A673 (cell line): ENCODE results near the gene ATP1A1. TPM values are rescaled to one million over a fixed set of nuclear protein-coding genes. Genes with fewer than 3 reads are reported as not detected.

ENCODE experiments used
- BruUV-seq: library from RNA; stranded (reverse); fragments of 400-500 nt; replicated peaks from 2 replicates; lab custom pipeline; 2021; lab: Mats Ljungman, UMichigan
- CTCF ChIA-PET: fragments of 300-600 bp; sonication (Branson Sonifier 250); formaldehyde crosslinking; loops from one replicate; lab custom pipeline; 2022; ENCODE audit warnings: antibody characterized with exemption; lab: Charles Lee
- POLR2A ChIA-PET: fragments of 300-600 bp; sonication (Branson Sonifier 250); formaldehyde crosslinking; loops from one replicate; lab custom pipeline; 2022; ENCODE audit warnings: antibody characterized with exemption; ENCODE audit not compliant: low non-redundant PET; lab: Charles Lee
- DNase-seq: peaks from one replicate; pipeline ENCODE4 v3.0.0-alpha.2; 2015; ENCODE audit warnings: low spot score
- H3K27ac ChIP-seq: fragments of 200-600 bp; sonication (generic); 2 replicates; pipeline ENCODE4 v1.5.1; 2016; ENCODE audit warnings: mixed run types, low read depth, mild to moderate bottlenecking, mixed read lengths, antibody characterized with exemption, low read length; ENCODE audit not compliant: poor library complexity, severe bottlenecking
- H3K27me3 ChIP-seq: fragments of 200-600 bp; sonication (generic); replicated peaks from 2 replicates; pipeline ENCODE4 v1.6.1; 2017; ENCODE audit warnings: mixed run types, low read depth, mild to moderate bottlenecking, mixed read lengths, antibody characterized with exemption, low read length; ENCODE audit not compliant: insufficient read depth, poor library complexity
- H3K36me3 ChIP-seq: fragments of 200-600 bp; sonication (generic); 2 replicates; pipeline ENCODE4 v1.6.1; 2016; ENCODE audit warnings: mixed run types, mild to moderate bottlenecking, mixed read lengths, antibody characterized with exemption, low read length; ENCODE audit not compliant: insufficient read depth, poor library complexity, severe bottlenecking
- H3K4me1 ChIP-seq: fragments of 200-600 bp; sonication (generic); 2 replicates; pipeline ENCODE4 v1.6.1; 2017; ENCODE audit warnings: mixed run types, mild to moderate bottlenecking, mixed read lengths, antibody characterized with exemption, low read length; ENCODE audit not compliant: insufficient read depth, poor library complexity, severe bottlenecking
- H3K4me3 ChIP-seq: fragments of 200-600 bp; sonication (generic); 2 replicates; pipeline ENCODE4 v1.5.1; 2016; ENCODE audit warnings: low read depth, mixed run types, mild to moderate bottlenecking, mixed read lengths, low read length; ENCODE audit not compliant: poor library complexity, severe bottlenecking
- H3K9me3 ChIP-seq: fragments of 200-600 bp; sonication (generic); 2 replicates; pipeline ENCODE4 v1.6.1; 2016; ENCODE audit warnings: mixed run types, low read depth, mild to moderate bottlenecking, mixed read lengths, antibody characterized with exemption, low read length; ENCODE audit not compliant: poor library complexity, severe bottlenecking
- CTCF ChIP-seq: fragments of 300-800, 200-600 bp; sonication (generic); conservative IDR thresholded peaks from 2 replicates; pipeline ENCODE4 v1.5.1; 2017; ENCODE audit warnings: low read depth, mild to moderate bottlenecking, antibody characterized with exemption, low read length, moderate library complexity, mixed read lengths
- EZH2 ChIP-seq: fragments of 200-600 bp; sonication (generic); IDR thresholded peaks from 2 replicates; pipeline ENCODE4 v1.6.1; 2017; ENCODE audit warnings: borderline replicate concordance, low read depth, mild to moderate bottlenecking, mixed read lengths, antibody characterized with exemption, low read length; ENCODE audit not compliant: poor library complexity, severe bottlenecking
- intact Hi-C: fragments of 100-400 bp; cut with micrococcal nuclease; formaldehyde crosslinking; loops from one replicate; pipeline ENCODE4 v1.10.0; 2022; ENCODE audit not compliant: unreplicated experiment
- total RNA-seq: library from RNA; stranded (reverse); gene quantifications from 2 replicates; pipeline ENCODE4 v1.2.3, GENCODE V29; 2021

Gene ATP1A1
- total RNA-seq, 1 experiment from 2014 or later, result 1,420 TPM

- no peaks in the 10 kb centered on the region for H3K27me3 ChIP-seq
- no peak overlapping the region for H3K27ac ChIP-seq
- no peaks in the 10 kb centered on the region for H3K9me3 ChIP-seq
- BruUV-seq, result no TSS peak
- no peaks in the 10 kb centered on the region for H3K4me1 ChIP-seq
- DNase-seq, result no peak
- no peak for TF ChIP-seq CTCF
- no peak for TF ChIP-seq EZH2
- H3K36me3 ChIP-seq, result no peaks in the 10 kb centered on the region
- intact Hi-C loops, result no loop called here
- CTCF ChIA-PET, result no interaction called here
- POLR2A ChIA-PET, result interaction anchor here (0.6 kb wide), 1 partner anchor 111 kb away, joined by 3 read pairs; no protein-coding TSS in a partner anchor
- H3K4me3 ChIP-seq, result no peak overlapping the region
Observed at GRCh38 chr1:116448785-116449385, 75.8 kb downstream of the ATP1A1 start.

GRCh38 chr1:116449578-116449977, 76.5 kb downstream of the ATP1A1 start:
- Histone ChIP-seq H3K4me3 (no peak overlapping the region), H3K27me3 (no peaks in the 10 kb centered on the region), H3K4me1 (no peaks in the 10 kb centered on the region), H3K9me3 (no peaks in the 10 kb centered on the region), H3K36me3 (no peaks in the 10 kb centered on the region), H3K27ac (no peak overlapping the region)
- BruUV-seq, result no TSS peak
- intact Hi-C loops, result no loop called here
- ChIA-PET POLR2A (no interaction called here), CTCF (no interaction called here)
- no peak for TF ChIP-seq EZH2
- TF ChIP-seq CTCF, result no peak
- DNase-seq, result no peak

- TF ChIP-seq EZH2 (no peak), CTCF (no peak)
- no TSS peak for BruUV-seq
- intact Hi-C loops, result no loop called here
- no peaks in the 10 kb centered on the region for H3K4me1 ChIP-seq
- no peak overlapping the region for H3K4me3 ChIP-seq
- H3K36me3 ChIP-seq, result no peaks in the 10 kb centered on the region
- ChIA-PET CTCF (no interaction called here), POLR2A (no interaction called here)
- H3K9me3 ChIP-seq, result no peaks in the 10 kb centered on the region
- H3K27me3 ChIP-seq, result no peaks in the 10 kb centered on the region
- no peak overlapping the region for H3K27ac ChIP-seq
- no peak for DNase-seq
Observed at GRCh38 chr1:116451702-116452101, 78.7 kb downstream of the ATP1A1 start.
